Activated CD4-positive, alpha-beta T cell treated with anti-CD3 and anti-CD28 coated beads, Interleukin-2, amount 10 ng/mL, durations not matched to agents 7 days and 5 days (primary cell): Measurements from ENCODE around the gene HENMT1. TPM values are rescaled to one million over a fixed set of nuclear protein-coding genes. Genes with fewer than 3 reads are reported as not detected.
"Not testable (repeated sequence)": the region's sequence is repeated elsewhere in the genome, so short reads cannot be mapped to it uniquely, and the experiment has no call there.

ENCODE experiments used
- CTCF ChIA-PET: fragments of 350-600 bp; sonication (Branson Sonifier 250); formaldehyde crosslinking; loops from one replicate; lab custom pipeline; 2021; ENCODE audit warnings: antibody characterized with exemption; lab: Charles Lee
- POLR2A ChIA-PET: fragments of 350-600 bp; sonication (Branson Sonifier 250); formaldehyde crosslinking; loops from one replicate; lab custom pipeline; 2021; ENCODE audit warnings: antibody characterized with exemption; lab: Charles Lee
- DNase-seq: peaks from one replicate; pipeline ENCODE4 v3.0.0-alpha.2; 2020
- H3K27ac Mint-ChIP-seq: one replicate; pipeline ENCODE4 v1.8.0; 2021; ENCODE audit warnings: mild to moderate bottlenecking, moderate library complexity, mixed read lengths
- H3K27me3 Mint-ChIP-seq: one replicate; pipeline ENCODE4 v1.8.0; 2021; ENCODE audit warnings: mixed read lengths
- H3K36me3 Mint-ChIP-seq: one replicate; pipeline ENCODE4 v1.8.0; 2021; ENCODE audit warnings: low read depth, mixed read lengths
- H3K4me1 Mint-ChIP-seq: one replicate; pipeline ENCODE4 v1.8.0; 2021; ENCODE audit warnings: mixed read lengths
- H3K4me3 Mint-ChIP-seq: one replicate; pipeline ENCODE4 v1.8.0; 2021; ENCODE audit warnings: mild to moderate bottlenecking, moderate library complexity, mixed read lengths
- H3K9me3 Mint-ChIP-seq: one replicate; pipeline ENCODE4 v1.8.0; 2021; ENCODE audit warnings: mixed read lengths
- total RNA-seq, 2 experiments: library from RNA; stranded (reverse); gene quantifications; one replicate each; pipeline ENCODE4 v1.2.3, GENCODE V29; 2021

The HENMT1 gene
- total RNA-seq, 2 experiments from 2014 or later, result 22.7 to 23.6 TPM

- peaks cover 41% of the 10 kb centered on the region for H3K36me3 Mint-ChIP-seq
- POLR2A ChIA-PET, result interaction anchor here (0.7 to 2.7 kb wide), 8 partner anchors 11 to 132 kb away, joined by 3 to 24 read pairs (median 4); partner anchors contain the start of genes EEIG2, HENMT1 and STXBP3
- peak within 1 kb of the TSS; percentile 96 for H3K4me3 Mint-ChIP-seq
- CTCF ChIA-PET, result interaction anchor here (0.8 to 3.1 kb wide), 16 partner anchors 10 to 840 kb away, joined by 3 to 20 read pairs (median 6); partner anchors contain the start of genes EEIG2 and HENMT1
- H3K27ac Mint-ChIP-seq, result peak within 1 kb of the TSS; percentile 99
- DNase-seq, result peak; percentile 96
- H3K4me1 Mint-ChIP-seq, result peaks cover 40% of the 10 kb centered on the region
- H3K9me3 Mint-ChIP-seq, result no peaks in the 10 kb centered on the region
- peaks cover 8% of the 10 kb centered on the region for H3K27me3 Mint-ChIP-seq
Observed at GRCh38 chr1:108691942-108692723, 31.2 kb upstream of the HENMT1 start, which contains the start of gene PRPF38B. Gene PRPF38B (plus strand): TSS chr1:108692310. CDS start chr1:108692592, 282 bp downstream.

GRCh38 chr1:108691128-108691941 is 30.4 kb upstream of the HENMT1 start:
- no peak for DNase-seq
- H3K27ac Mint-ChIP-seq, result peak overlapping the region; percentile 99
- peaks cover 8% of the 10 kb centered on the region for H3K27me3 Mint-ChIP-seq
- H3K36me3 Mint-ChIP-seq, result peaks cover 34% of the 10 kb centered on the region
- CTCF ChIA-PET, result interaction anchor here (0.8 to 3.1 kb wide), 11 partner anchors 10 to 131 kb away, joined by 4 to 20 read pairs (median 6); partner anchors contain the start of genes EEIG2 and HENMT1
- peak overlapping the region; percentile 96 for H3K4me3 Mint-ChIP-seq
- peaks cover 34% of the 10 kb centered on the region for H3K4me1 Mint-ChIP-seq
- POLR2A ChIA-PET, result interaction anchor here (0.9 to 2.7 kb wide), 4 partner anchors 12 to 45 kb away, joined by 3 to 24 read pairs (median 11); partner anchors contain the start of gene HENMT1
- no peaks in the 10 kb centered on the region for H3K9me3 Mint-ChIP-seq

- Mint-ChIP-seq H3K4me3 (no peak overlapping the region), H3K36me3 (no peaks in the 10 kb centered on the region), H3K4me1 (peaks cover 17% of the 10 kb centered on the region), H3K27me3 (peaks cover 9% of the 10 kb centered on the region), H3K27ac (no peak overlapping the region), H3K9me3 (no peaks in the 10 kb centered on the region)
- ChIA-PET CTCF (no interaction called here), POLR2A (no interaction called here)
- DNase-seq, result no peak
Observed at GRCh38 chr1:108686614-108687313, 25.9 kb upstream of the HENMT1 start.

GRCh38 chr1:108685529-108685928 is 24.6 kb upstream of the HENMT1 start:
- H3K4me1 Mint-ChIP-seq, result peaks cover 8% of the 10 kb centered on the region
- no peak overlapping the region for H3K4me3 Mint-ChIP-seq

GRCh38 chr1:108681701-108682100 is 20.8 kb upstream of the HENMT1 start:
- H3K27me3 Mint-ChIP-seq, H3K36me3 Mint-ChIP-seq, POLR2A ChIA-PET, H3K9me3 Mint-ChIP-seq, H3K27ac Mint-ChIP-seq, DNase-seq, H3K4me3 Mint-ChIP-seq: not testable (repeated sequence)
- CTCF ChIA-PET, result interaction anchor here (1.3 to 4.7 kb wide), 3 partner anchors 10 to 20 kb away, joined by 4 to 20 read pairs (median 5); partner anchors contain the start of genes HENMT1 and PRPF38B
- H3K4me1 Mint-ChIP-seq, result peaks cover 14% of the 10 kb centered on the region

More at GRCh38 chr1:108685529-108685928, 24.6 kb upstream of the HENMT1 start:
- no peak overlapping the region for H3K27ac Mint-ChIP-seq
- ChIA-PET POLR2A (no interaction called here), CTCF (no interaction called here)
- H3K9me3 Mint-ChIP-seq, result no peaks in the 10 kb centered on the region
- H3K27me3 Mint-ChIP-seq, result peaks cover 9% of the 10 kb centered on the region
- no peaks in the 10 kb centered on the region for H3K36me3 Mint-ChIP-seq
- no peak for DNase-seq

- H3K4me1 Mint-ChIP-seq, result peaks cover 14% of the 10 kb centered on the region
- H3K36me3 Mint-ChIP-seq, result no peaks in the 10 kb centered on the region
- no peak overlapping the region for H3K4me3 Mint-ChIP-seq
- peaks cover 5% of the 10 kb centered on the region for H3K27me3 Mint-ChIP-seq
- ChIA-PET POLR2A (interaction anchor here (1.5 kb wide), 1 partner anchor 13 kb away, joined by 4 read pairs; the partner anchor contains the start of gene PRPF38B), CTCF (interaction anchor here (1.8 to 4.7 kb wide), 2 partner anchors 12 kb away, joined by 4 to 20 read pairs; partner anchors contain the start of gene PRPF38B)
- peaks cover 2% of the 10 kb centered on the region for H3K9me3 Mint-ChIP-seq
- peak overlapping the region; percentile 37 for H3K27ac Mint-ChIP-seq
- DNase-seq, result no peak
Observed at GRCh38 chr1:108679586-108680213, 18.8 kb upstream of the HENMT1 start.

- Mint-ChIP-seq H3K27me3 (peaks cover 5% of the 10 kb centered on the region), H3K4me1 (peaks cover 14% of the 10 kb centered on the region), H3K4me3 (no peak overlapping the region), H3K27ac (no peak overlapping the region), H3K9me3 (peaks cover 2% of the 10 kb centered on the region), H3K36me3 (no peaks in the 10 kb centered on the region)
- no peak for DNase-seq
- CTCF ChIA-PET, result interaction anchor here (1.4 kb wide), 1 partner anchor 13 kb away, joined by 5 read pairs; the partner anchor contains the start of gene PRPF38B
- POLR2A ChIA-PET, result interaction anchor here (0.6 kb wide), 1 partner anchor 178 kb away, joined by 3 read pairs; no protein-coding TSS in a partner anchor
Observed at GRCh38 chr1:108678706-108679105, 17.8 kb upstream of the HENMT1 start.

- H3K36me3 Mint-ChIP-seq, result peaks cover 2% of the 10 kb centered on the region
- H3K9me3 Mint-ChIP-seq, result peaks cover 2% of the 10 kb centered on the region
- H3K4me3 Mint-ChIP-seq, result no peak overlapping the region
- ChIA-PET POLR2A (no interaction called here), CTCF (interaction anchor here (0.5 to 2.2 kb wide), 4 partner anchors 10 to 448 kb away, joined by 3 to 5 read pairs (median 5); partner anchors contain the start of genes HENMT1 and PRPF38B)
- no peak overlapping the region for H3K27ac Mint-ChIP-seq
- DNase-seq, result no peak
- H3K27me3 Mint-ChIP-seq, result peaks cover 12% of the 10 kb centered on the region
- H3K4me1 Mint-ChIP-seq, result peaks cover 12% of the 10 kb centered on the region
Observed at GRCh38 chr1:108671143-108671542, 10.2 kb upstream of the HENMT1 start.

- Mint-ChIP-seq H3K9me3 (peaks cover 2% of the 10 kb centered on the region), H3K36me3 (peaks cover 2% of the 10 kb centered on the region), H3K4me1 (peaks cover 12% of the 10 kb centered on the region), H3K4me3 (no peak overlapping the region), H3K27ac (no peak overlapping the region), H3K27me3 (peaks cover 12% of the 10 kb centered on the region)
- no peak for DNase-seq
- ChIA-PET CTCF (interaction anchor here (0.5 to 2.2 kb wide), 4 partner anchors 9 to 829 kb away, joined by 3 to 5 read pairs (median 3); partner anchors contain the start of gene HENMT1), POLR2A (no interaction called here)
Observed at GRCh38 chr1:108670131-108670773, 9.4 kb upstream of the HENMT1 start.

- POLR2A ChIA-PET, result no interaction called here
- H3K27me3 Mint-ChIP-seq, result peaks cover 12% of the 10 kb centered on the region
- H3K4me3 Mint-ChIP-seq, result no peak overlapping the region
- peaks cover 12% of the 10 kb centered on the region for H3K4me1 Mint-ChIP-seq
- CTCF ChIA-PET, result interaction anchor here (0.7 to 2.2 kb wide), 3 partner anchors 8 to 35 kb away, joined by 3 to 5 read pairs (median 3); partner anchors contain the start of gene HENMT1
- H3K27ac Mint-ChIP-seq, result no peak overlapping the region
- no peak for DNase-seq
- peaks cover 2% of the 10 kb centered on the region for H3K36me3 Mint-ChIP-seq
- H3K9me3 Mint-ChIP-seq, result peaks cover under 1% of the 10 kb centered on the region
Observed at GRCh38 chr1:108669679-108670078, 8.8 kb upstream of the HENMT1 start.

GRCh38 chr1:108668777-108669176 is 7.9 kb upstream of the HENMT1 start:
- POLR2A ChIA-PET, result no interaction called here
- Mint-ChIP-seq H3K9me3 (no peaks in the 10 kb centered on the region), H3K4me1 (peaks cover 12% of the 10 kb centered on the region), H3K27ac (no peak overlapping the region), H3K27me3 (peaks cover 12% of the 10 kb centered on the region), H3K36me3 (peaks cover 2% of the 10 kb centered on the region), H3K4me3 (no peak overlapping the region)
- no peak for DNase-seq
- CTCF ChIA-PET, result interaction anchor here (0.6 to 1.5 kb wide), 4 partner anchors 12 to 439 kb away, joined by 3 to 4 read pairs (median 4); partner anchors contain the start of gene EEIG2
